HUDEP-2 (cell line): ENCODE measurements around the gene LRRC39.
A peak's percentile ranks its signal among the peaks of the same experiment; 100 is the strongest.

ENCODE experiments used
- DNase-seq, 76 experiments: peaks; one replicate each; lab custom pipeline; 2025; ENCODE audit not compliant: unreplicated experiment in 76 of 76; lab: John Stamatoyannopoulos, UW

The LRRC39 gene

DNA sequence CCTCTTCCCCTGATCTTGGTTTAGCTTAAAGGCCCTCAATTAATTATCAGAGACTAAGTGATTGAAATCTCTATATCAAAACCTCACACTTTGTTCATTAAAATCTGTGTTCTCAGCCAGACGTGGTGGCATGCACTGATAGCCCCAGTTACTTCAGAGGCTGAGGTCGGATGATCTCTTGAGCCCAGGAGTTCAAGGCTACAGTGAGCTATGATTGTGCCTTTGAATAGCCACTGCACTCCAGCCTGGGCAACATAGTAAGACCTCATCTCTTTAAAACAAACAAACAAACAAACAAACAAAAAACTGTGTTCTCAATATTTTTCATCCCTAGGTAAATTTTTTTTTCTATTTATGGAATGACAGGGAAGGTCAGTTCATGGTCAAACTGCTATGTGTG is 26.4 kb downstream of the LRRC39 start:
- DNase-seq: no peak

GRCh38 chr1:100147875-100148274 is 30.2 kb downstream of the LRRC39 start:
- no peak for DNase-seq

GRCh38 chr1:100146958-100147357 is 31.1 kb downstream of the LRRC39 start:
- DNase-seq: no peak

- no peak for DNase-seq
These were observed 32.9 kb downstream of the LRRC39 start for GRCh38 chr1:100145116-100145515.

DNA sequence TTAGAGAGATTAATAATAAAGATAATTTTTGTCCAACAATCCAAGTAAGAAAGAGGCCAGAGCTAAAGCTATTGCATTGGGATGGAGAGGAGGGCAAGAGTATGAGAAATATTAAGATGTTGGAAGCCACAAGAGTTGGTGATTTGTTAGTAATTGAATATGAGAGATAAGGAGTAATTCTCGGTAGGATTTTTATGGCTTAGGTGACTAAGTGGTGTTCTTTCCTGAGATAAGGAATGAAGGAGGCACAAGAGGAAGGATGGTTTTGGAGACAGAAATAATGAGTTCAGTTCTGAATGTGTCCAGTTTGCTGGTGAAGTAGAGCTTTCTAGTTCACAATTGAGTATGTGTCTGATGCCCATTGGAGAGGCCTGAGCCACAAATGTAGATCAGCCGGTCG is 35.7 kb downstream of the LRRC39 start:
- no peak for DNase-seq

DNA sequence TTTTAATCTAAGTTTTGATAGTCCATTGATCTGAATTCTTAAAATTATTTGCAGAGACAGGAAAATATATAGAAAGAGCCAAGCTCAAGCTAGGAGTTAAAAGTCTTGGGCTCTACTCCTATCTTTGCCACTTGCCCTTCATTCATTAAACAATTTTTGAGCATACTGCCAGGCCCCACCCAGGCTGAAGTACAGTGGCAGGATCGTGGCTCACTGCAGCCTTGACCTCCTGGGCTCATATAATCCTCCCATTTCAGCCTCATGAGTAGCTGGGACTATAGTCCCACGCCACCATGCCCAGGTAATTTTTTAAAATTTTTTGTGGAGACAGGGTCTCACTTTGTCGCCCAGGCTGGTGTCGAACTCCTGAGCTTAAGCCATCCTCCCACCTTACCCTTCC is 36.9 kb downstream of the LRRC39 start:
- no peak for DNase-seq

DNA sequence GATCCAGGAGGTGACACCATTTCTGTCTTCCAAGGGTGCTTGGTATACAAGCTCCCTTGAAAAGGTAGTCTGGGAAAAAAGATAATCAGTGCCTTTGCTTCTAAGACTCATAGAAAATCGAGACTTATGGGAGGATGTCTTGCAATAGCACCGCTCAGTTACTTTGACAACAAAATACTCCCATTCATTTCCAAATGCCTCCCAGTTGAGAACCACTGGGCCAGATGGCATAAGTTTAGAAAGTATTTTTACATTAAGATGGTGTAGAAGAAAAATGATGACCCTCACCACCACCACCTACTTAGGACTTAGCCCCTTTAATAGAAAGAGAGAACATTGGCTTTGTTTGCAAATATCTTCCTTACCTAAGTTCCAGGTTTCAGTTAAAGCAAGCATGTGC is 40.5 kb downstream of the LRRC39 start:
- DNase-seq: no peak

- no peak for DNase-seq
These were observed 43.2 kb downstream of the LRRC39 start for GRCh38 chr1:100134872-100135271.

DNA sequence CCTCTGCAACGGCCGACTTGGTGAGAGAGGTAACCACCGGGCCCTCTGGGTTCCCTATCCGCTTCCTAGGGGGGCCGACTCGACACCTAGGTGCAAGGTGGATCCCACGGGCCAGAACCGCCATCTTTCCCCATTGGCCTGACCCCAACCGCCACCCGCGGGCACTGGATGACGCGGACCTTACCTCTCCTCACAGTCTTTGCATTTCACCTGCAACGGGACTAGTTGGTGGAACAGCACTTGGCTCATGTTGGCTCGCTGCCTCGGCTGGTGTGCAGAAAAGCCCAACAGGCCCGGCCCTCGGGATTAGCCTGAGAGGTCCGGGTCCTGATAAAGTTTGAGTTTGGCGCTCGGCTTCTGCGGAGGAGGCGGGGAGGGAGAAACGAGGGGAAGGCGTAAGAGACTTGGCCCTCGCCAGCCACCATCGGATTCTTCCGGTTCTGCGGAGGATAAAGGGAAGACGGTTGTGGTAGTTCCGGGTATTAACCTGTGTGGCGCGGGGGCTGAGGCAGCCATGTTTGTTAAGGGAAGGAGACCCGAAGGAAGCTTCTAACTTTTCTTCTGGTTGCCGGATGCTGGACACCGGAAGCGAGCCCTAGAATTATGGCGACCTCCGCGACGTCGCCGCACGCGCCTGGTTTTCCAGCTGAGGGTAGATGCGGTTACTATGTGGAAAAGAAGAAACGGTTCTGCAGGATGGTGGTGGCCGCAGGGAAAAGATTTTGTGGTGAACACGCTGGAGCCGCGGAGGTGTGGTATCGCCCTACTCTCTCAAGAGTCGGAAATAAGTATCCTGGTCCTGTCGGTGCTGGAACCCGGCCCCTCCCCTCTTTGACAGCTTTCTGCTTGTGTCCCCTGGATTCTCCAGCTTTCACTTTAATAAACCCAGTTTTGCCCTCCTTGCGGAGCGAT is 45.2 kb downstream of the LRRC39 start, which contains the start of the genes SASS6 and TRMT13:
Gene SASS6, minus strand, starts transcription at position 365 of the 912 bp plus-strand sequence. Its CDS starts 116 bp downstream, at position 249.
Gene TRMT13, plus strand, starts transcription at position 598 of the 912 bp plus-strand sequence. Its CDS starts 6 bp downstream, at position 604.
- peak; percentile 53 to 98 (median 95) for DNase-seq

DNA sequence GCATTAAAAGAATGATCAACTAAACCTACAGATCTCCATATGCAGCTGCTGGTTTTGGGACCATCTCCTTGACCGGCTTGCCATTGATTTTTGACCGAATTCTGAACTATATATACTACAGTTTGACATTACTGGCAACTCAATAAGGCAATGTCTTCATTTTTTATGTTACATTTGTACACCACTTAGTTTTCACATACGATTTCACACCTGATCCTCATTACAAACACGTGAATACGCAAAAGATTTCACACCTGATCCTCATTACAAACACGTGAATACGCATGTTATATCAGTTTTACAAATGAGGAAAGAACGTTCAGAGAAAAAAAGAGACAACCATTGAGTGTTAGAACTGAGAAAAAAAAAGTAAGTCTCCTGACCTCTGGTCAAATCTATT is 46.4 kb downstream of the LRRC39 start:
- DNase-seq: no peak

DNA sequence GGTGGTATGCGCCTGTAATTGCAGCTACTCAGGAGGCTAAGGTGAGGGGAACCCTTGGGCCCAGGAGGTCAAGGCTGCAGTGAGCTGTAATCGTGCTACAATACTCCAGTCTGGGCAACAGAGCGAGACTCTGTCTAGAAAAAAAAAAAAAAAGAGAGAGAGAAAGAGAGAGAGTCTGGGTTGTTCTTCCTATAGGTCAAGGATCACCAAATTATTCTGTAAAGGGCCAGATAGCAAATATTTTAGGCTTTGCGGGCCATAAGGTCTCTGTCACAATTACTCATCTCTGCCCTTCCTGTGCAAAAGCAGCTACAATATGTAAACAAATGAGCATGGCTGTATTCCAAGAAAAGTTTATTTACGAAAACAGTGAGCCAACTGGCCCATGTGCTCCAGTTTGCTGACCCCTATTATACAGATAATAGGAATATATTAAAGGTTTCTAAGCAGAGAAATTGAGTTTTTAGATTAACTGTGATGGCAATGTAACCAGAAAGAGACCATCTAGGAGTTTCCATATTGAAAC is 47.4 kb downstream of the LRRC39 start:
- DNase-seq: peak in 2 of 76 experiments; percentile 3 to 13

DNA sequence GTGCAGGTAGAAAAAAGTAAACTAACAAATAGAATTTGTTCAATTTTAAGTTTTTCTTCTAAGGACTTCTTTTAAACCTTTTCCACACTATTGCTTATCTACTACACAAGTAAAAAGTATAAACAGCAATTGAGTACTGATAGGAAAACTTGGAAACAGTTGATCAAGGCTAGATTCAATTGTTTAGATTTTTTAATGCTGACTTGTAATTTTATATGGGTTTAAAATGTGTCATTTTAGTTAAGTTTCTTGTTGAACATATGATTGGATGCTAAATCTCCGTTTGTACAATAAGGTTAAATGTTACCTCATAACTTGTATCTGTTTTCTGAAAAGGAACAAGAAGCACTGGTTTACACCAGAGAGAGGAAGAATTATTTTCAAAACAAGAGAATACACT is 50.8 kb downstream of the LRRC39 start:
- DNase-seq: no peak

- DNase-seq: no peak
These were observed 55.9 kb downstream of the LRRC39 start for GRCh38 chr1:100122177-100122576.

GRCh38 chr1:100115524-100115923 is 62.5 kb downstream of the LRRC39 start:
- DNase-seq: no peak

DNA sequence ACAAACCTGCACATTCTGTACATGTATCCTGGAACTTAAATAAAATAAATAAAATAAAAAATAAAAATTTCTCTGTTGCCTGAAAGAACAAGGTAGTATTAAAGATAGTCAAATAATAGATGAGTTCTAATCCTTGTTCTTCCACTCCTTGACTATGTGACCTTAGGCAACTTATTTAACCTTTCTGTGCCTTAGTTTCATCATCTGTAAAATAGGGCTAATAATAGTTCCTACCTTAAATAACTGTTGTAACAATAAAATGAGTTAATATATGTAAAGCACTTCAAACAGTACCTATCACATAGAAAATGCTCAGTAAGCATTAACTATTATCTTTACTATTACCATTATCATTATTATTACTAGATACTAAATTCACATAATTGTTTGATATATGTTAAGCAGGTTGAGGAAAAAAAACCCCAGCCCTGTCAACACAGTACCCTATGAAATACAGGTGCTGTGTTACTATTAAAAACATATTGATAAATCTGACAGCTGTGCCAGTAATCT is 68.4 kb downstream of the LRRC39 start:
- no peak for DNase-seq

- no peak for DNase-seq
These were observed 70.4 kb downstream of the LRRC39 start for GRCh38 chr1:100107696-100108095.

DNA sequence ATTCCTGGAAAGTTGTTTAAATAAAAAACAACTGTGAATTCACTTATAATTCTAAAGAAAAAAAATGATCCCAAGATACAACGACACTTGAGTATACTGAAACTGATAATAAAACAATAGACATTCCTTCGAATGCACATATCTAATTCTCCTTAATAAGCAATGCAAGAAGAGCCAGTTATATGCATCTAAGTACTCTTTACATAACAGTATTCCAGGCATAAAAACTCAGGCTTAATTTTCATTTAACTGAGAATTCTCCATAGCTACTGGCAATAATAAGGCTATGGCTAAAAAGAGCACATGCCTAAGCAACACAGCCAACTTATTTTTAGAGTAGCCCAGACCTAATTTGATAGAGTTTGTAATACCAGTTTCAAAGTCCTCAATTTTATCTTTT is 76.5 kb downstream of the LRRC39 start:
- DNase-seq: no peak

GRCh38 chr1:100100202-100100601 is 77.9 kb downstream of the LRRC39 start:
- DNase-seq: no peak
